Measurements from ENCODE around the gene DMXL1. TPM values are rescaled to one million over a fixed set of nuclear protein-coding genes. Genes with fewer than 3 reads are reported as not detected.

DMXL1 gene
- total RNA-seq, 1 donor from 2014 or later, result 56.5 TPM

DNA sequence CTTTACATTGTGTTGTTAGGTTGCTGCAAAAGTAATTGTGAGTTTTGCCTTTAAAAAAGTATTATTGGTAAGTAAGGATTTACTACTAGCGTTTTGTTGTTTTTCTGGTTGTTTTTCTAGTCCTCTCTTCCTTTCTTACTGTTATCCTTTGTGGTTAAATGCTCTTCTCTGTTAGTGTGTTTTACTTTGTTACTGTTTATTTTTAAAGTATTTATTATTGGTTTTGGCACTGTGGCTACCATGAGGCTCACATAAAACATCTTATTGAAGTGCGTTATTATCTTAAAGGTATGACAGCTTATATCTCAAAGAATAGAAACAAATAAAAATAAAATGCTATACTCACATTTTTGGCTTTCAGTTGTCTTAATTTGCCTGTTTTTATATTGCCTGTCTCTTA, 17.6 kb downstream of the DMXL1 start:
- no peaks in the 10 kb centered on the region for H3K27me3 ChIP-seq
- no peak for DNase-seq (ENCODE audit: extremely low spot score in 2 of 2)
- TF ChIP-seq, protein P1, sequence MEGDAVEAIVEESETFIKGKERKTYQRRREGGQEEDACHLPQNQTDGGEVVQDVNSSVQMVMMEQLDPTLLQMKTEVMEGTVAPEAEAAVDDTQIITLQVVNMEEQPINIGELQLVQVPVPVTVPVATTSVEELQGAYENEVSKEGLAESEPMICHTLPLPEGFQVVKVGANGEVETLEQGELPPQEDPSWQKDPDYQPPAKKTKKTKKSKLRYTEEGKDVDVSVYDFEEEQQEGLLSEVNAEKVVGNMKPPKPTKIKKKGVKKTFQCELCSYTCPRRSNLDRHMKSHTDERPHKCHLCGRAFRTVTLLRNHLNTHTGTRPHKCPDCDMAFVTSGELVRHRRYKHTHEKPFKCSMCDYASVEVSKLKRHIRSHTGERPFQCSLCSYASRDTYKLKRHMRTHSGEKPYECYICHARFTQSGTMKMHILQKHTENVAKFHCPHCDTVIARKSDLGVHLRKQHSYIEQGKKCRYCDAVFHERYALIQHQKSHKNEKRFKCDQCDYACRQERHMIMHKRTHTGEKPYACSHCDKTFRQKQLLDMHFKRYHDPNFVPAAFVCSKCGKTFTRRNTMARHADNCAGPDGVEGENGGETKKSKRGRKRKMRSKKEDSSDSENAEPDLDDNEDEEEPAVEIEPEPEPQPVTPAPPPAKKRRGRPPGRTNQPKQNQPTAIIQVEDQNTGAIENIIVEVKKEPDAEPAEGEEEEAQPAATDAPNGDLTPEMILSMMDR (IDR thresholded peaks at IDR 0.05), result no peak
- TF ChIP-seq POLR2AphosphoS5 (IDR thresholded peaks at IDR 0.05; ENCODE audit: insufficient read depth in 1 of 2, low read depth in 1 of 2) (no peak), POLR2A (IDR thresholded peaks at IDR 0.05) (no peak)
- H3K4me3 ChIP-seq, result no peak overlapping the region
- H3K4me1 ChIP-seq, result peaks cover 4% of the 10 kb centered on the region
- intact Hi-C loops (cut with DNase I), result no loop called here
- no peak overlapping the region for H3K27ac ChIP-seq
- H3K36me3 ChIP-seq, result no peaks in the 10 kb centered on the region
- peaks cover 4% of the 10 kb centered on the region for H3K9me3 ChIP-seq

DNA sequence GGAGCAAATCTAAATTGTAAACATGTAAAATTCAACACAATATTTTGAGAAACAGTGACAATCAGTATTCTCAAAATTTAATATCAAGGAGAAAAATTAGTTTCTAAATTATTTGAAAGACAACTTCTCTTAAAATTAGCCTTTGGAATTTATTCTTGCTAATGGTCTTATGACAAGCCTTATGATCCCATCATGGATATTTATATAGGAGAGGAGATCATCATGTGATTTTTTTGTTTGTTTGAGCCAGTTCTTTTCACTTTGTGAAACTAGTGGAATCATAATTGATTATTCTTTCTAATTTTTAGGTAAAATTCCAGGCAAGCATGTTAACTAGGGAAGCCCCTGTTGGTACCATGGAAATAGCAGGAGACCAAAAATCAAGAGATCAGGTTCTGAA, 24.7 kb downstream of the DMXL1 start:
- TF ChIP-seq, protein P1 (IDR thresholded peaks at IDR 0.05), result no peak
- no peak for TF ChIP-seq POLR2AphosphoS5 (IDR thresholded peaks at IDR 0.05; ENCODE audit: insufficient read depth in 1 of 2, low read depth in 1 of 2)
- TF ChIP-seq POLR2A (IDR thresholded peaks at IDR 0.05), result no peak
- Histone ChIP-seq H3K4me1 (peaks cover 8% of the 10 kb centered on the region), H3K4me3 (no peak overlapping the region), H3K27ac (no peak overlapping the region), H3K9me3 (peaks cover 2% of the 10 kb centered on the region), H3K36me3 (peaks cover 0 to 4% of the 10 kb centered on the region in 2 donors), H3K27me3 (no peaks in the 10 kb centered on the region)
- DNase-seq (ENCODE audit: extremely low spot score in 2 of 2), result no peak
- intact Hi-C loops (cut with DNase I), result no loop called here

DNA sequence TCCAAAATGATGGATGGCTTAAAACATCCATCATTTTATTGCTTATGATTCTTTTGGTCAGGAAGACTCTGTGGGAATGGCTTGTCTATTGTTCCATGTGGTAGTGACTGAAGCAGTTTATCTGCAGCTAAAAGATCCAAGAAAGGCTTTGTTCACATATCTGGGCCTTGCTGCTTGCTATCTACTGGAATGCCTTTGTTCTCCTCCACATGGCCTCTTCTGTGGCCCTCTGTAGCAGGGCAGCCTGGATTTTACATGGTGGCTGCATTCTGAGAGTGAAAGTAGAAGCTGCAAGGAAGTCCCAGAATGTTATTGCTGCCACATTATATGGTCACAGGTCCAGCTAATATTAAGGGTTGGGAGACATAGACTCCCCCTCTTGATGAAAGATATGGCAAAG, 35.1 kb downstream of the DMXL1 start:
- Histone ChIP-seq H3K9me3 (no peaks in the 10 kb centered on the region), H3K27ac (no peak overlapping the region), H3K36me3 (peaks cover 0 to 6% of the 10 kb centered on the region in 2 donors), H3K27me3 (no peaks in the 10 kb centered on the region), H3K4me3 (no peak overlapping the region), H3K4me1 (no peaks in the 10 kb centered on the region)
- TF ChIP-seq POLR2A (IDR thresholded peaks at IDR 0.05) (no peak), POLR2AphosphoS5 (IDR thresholded peaks at IDR 0.05; ENCODE audit: insufficient read depth in 1 of 2, low read depth in 1 of 2) (no peak)
- TF ChIP-seq, protein P1 (IDR thresholded peaks at IDR 0.05), result no peak
- DNase-seq (ENCODE audit: extremely low spot score in 2 of 2), result no peak
- intact Hi-C loops (cut with DNase I), result no loop called here

DNA sequence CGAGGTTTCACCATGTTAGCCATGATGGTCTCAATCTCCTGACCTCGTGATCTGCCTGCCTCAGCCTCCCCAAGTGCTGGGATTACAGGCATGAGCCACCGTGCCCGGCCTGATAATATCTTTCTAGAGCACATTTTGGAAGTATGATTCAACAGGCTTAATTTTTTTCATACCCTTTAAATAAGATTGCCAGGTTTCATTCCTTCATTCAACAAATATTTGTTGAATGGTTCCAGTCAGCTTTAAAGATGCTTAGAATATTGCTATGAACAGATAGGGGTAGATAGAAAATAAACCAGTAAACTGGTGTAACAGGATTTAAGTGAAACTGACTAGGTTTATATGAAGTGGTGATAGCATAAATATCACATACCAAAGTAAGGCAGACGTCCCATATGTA, 41.3 kb downstream of the DMXL1 start:
- intact Hi-C loops (cut with DNase I), result no loop called here
- no peaks in the 10 kb centered on the region for H3K9me3 ChIP-seq
- no peak overlapping the region for H3K4me3 ChIP-seq
- TF ChIP-seq, protein P1 (IDR thresholded peaks at IDR 0.05), result no peak
- TF ChIP-seq POLR2A (IDR thresholded peaks at IDR 0.05) (no peak), POLR2AphosphoS5 (IDR thresholded peaks at IDR 0.05; ENCODE audit: insufficient read depth in 1 of 2, low read depth in 1 of 2) (no peak)
- H3K27me3 ChIP-seq, result no peaks in the 10 kb centered on the region
- H3K4me1 ChIP-seq, result no peaks in the 10 kb centered on the region
- H3K27ac ChIP-seq, result no peak overlapping the region
- no peak for DNase-seq (ENCODE audit: extremely low spot score in 2 of 2)
- peaks cover 0 to 37% of the 10 kb centered on the region in 2 donors for H3K36me3 ChIP-seq

DNA sequence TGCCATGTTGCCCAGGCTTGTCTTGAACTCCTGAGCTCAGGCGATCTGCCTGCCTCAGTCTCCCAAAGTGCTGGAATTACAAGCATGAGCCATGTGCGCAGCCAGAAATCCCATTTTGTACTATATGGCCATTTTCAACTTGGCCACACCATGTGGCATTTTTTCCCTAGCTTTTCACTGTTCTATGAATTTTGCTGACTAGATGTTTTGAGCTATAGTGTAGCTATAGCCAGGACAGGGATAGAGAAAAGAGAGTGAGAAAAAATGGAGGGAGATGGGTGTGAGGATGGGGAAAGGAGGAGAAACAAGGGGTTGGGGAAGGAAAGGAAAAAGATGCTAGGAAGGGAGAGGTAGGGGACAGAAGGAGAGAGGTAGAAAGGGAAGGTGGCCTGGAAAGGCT, 46.4 kb downstream of the DMXL1 start:
- TF ChIP-seq, protein P1 (IDR thresholded peaks at IDR 0.05), result no peak
- TF ChIP-seq POLR2A (IDR thresholded peaks at IDR 0.05), result no peak
- Histone ChIP-seq H3K27ac (no peak overlapping the region), H3K9me3 (no peaks in the 10 kb centered on the region), H3K4me3 (no peak overlapping the region), H3K36me3 (peaks cover 0 to 22% of the 10 kb centered on the region in 2 donors), H3K4me1 (no peaks in the 10 kb centered on the region), H3K27me3 (no peaks in the 10 kb centered on the region)
- no peak for DNase-seq (ENCODE audit: extremely low spot score in 2 of 2)
- intact Hi-C loops (cut with DNase I), result no loop called here

Data from vagina (tissue), 2 donors.